Neural cell (in vitro differentiated cells): ENCODE data around the gene GNB2. TPM values are rescaled to one million over a fixed set of nuclear protein-coding genes. Genes with fewer than 3 reads are reported as not detected.

Experiments used
- H2AFZ ChIP-seq: fragments of 200-600, 300-800 bp; sonication (generic), shearing (Covaris generic); 2 replicates; pipeline ENCODE4 v1.6.0; 2014; ENCODE audit warnings: low read depth, mild to moderate bottlenecking, antibody characterized with exemption, low read length, moderate library complexity
- H3F3A ChIP-seq: fragments of 200-600 bp; shearing (Covaris generic); 2 replicates; pipeline ENCODE4 v1.6.1; 2016; ENCODE audit warnings: mild to moderate bottlenecking, moderate library complexity, mixed read lengths, antibody characterized with exemption, low read length; ENCODE audit not compliant: insufficient read depth, poor library complexity, severe bottlenecking
- H3K27ac ChIP-seq: fragments of 200-600, 300-800 bp; sonication (generic), shearing (Covaris generic); 2 replicates; pipeline ENCODE4 v1.5.1; 2014; ENCODE audit warnings: mild to moderate bottlenecking, low read length, moderate library complexity
- H3K27me3 ChIP-seq: fragments of 300-800, 200-600 bp; sonication (generic), shearing (Covaris generic); 2 replicates; pipeline ENCODE4 v1.6.0; 2014; ENCODE audit warnings: mild to moderate bottlenecking, low read depth, low read length, moderate library complexity; ENCODE audit not compliant: insufficient read depth
- H3K36me3 ChIP-seq: fragments of 300-800, 200-600 bp; sonication (generic), shearing (Covaris generic); 2 replicates; pipeline ENCODE4 v1.5.1; 2014; ENCODE audit warnings: mild to moderate bottlenecking, antibody characterized with exemption, low read length, moderate library complexity; ENCODE audit not compliant: insufficient read depth
- H3K4me2 ChIP-seq: fragments of 300-800, 200-600 bp; sonication (generic), shearing (Covaris generic); 2 replicates; pipeline ENCODE4 v1.6.0; 2014; ENCODE audit warnings: mild to moderate bottlenecking, low read length
- H3K4me3 ChIP-seq: fragments of 300-800, 200-600 bp; sonication (generic), shearing (Covaris generic); 2 replicates; pipeline ENCODE4 v1.5.1; 2014; ENCODE audit warnings: mild to moderate bottlenecking, low read length, moderate library complexity
- H3K79me2 ChIP-seq: fragments of 200-600 bp; shearing (Covaris generic); replicated peaks from 2 replicates; pipeline ENCODE4 v1.6.0; 2014; ENCODE audit warnings: mild to moderate bottlenecking, low read length, moderate library complexity; ENCODE audit not compliant: insufficient read depth
- H3K9ac ChIP-seq: fragments of 300-800, 200-600 bp; sonication (generic), shearing (Covaris generic); 2 replicates; pipeline ENCODE4 v1.6.1; 2016; ENCODE audit warnings: mild to moderate bottlenecking, low read length, mixed read lengths
- H3K9me2 ChIP-seq: fragments of 200-600 bp; shearing (Covaris generic); 2 replicates; pipeline ENCODE4 v1.6.1; 2016; ENCODE audit warnings: mild to moderate bottlenecking, low read length, mixed read lengths; ENCODE audit not compliant: insufficient read depth
- H3K9me3 ChIP-seq: fragments of 200-600, 300-800 bp; sonication (generic), shearing (Covaris generic); 2 replicates; pipeline ENCODE4 v1.6.1; 2016; ENCODE audit warnings: mild to moderate bottlenecking, mixed run types, low read length, moderate library complexity, mixed read lengths
- H4K20me1 ChIP-seq: fragments of 200-600 bp; shearing (Covaris generic); 2 replicates; pipeline ENCODE4 v1.6.1; 2016; ENCODE audit warnings: mild to moderate bottlenecking, mixed run types; ENCODE audit not compliant: insufficient read depth
- CTCF ChIP-seq: fragments of 450-650 bp; IDR thresholded peaks from 2 replicates; pipeline ENCODE4 v1.5.1; 2014; ENCODE audit warnings: antibody characterized with exemption, mild to moderate bottlenecking, moderate library complexity; ENCODE audit not compliant: poor library complexity, severe bottlenecking
- EP300 ChIP-seq: fragments of 450-650 bp; conservative IDR thresholded peaks from 2 replicates; pipeline ENCODE4 v1.6.1; 2014; ENCODE audit warnings: antibody characterized with exemption, mild to moderate bottlenecking, moderate library complexity; ENCODE audit not compliant: poor library complexity, severe bottlenecking
- EZH2 ChIP-seq: fragments of 200-600, 300-800 bp; shearing (Covaris generic), sonication (generic); IDR thresholded peaks from 2 replicates; pipeline ENCODE4 v1.6.1; 2014; ENCODE audit warnings: antibody characterized with exemption, low read length, borderline replicate concordance, mild to moderate bottlenecking; ENCODE audit not compliant: insufficient read depth, poor library complexity, severe bottlenecking
- MXI1 ChIP-seq: fragments of 450-650 bp; conservative IDR thresholded peaks from 2 replicates; pipeline ENCODE4 v1.6.1; 2014; ENCODE audit warnings: antibody characterized with exemption, mild to moderate bottlenecking; ENCODE audit not compliant: poor library complexity, severe bottlenecking
- POLR2AphosphoS5 ChIP-seq: IDR thresholded peaks from 2 replicates; pipeline ENCODE4 v1.6.1; 2012
- RAD21 ChIP-seq: fragments of 450-650 bp; conservative IDR thresholded peaks from 2 replicates; pipeline ENCODE4 v1.6.1; 2014; ENCODE audit warnings: antibody characterized with exemption, mild to moderate bottlenecking, moderate library complexity
- REST ChIP-seq: IDR thresholded peaks from 2 replicates; pipeline ENCODE4 v1.6.1; 2012; ENCODE audit warnings: borderline replicate concordance
- SMC3 ChIP-seq: fragments of 450-650 bp; conservative IDR thresholded peaks from 2 replicates; pipeline ENCODE4 v1.6.1; 2014; ENCODE audit warnings: antibody characterized with exemption, mild to moderate bottlenecking, moderate library complexity; ENCODE audit not compliant: poor library complexity
- TAF1 ChIP-seq: IDR thresholded peaks from 2 replicates; pipeline ENCODE4 v1.6.1; 2012; ENCODE audit warnings: low read depth
- polyA plus RNA-seq: library from polyadenylated mRNA; depleted of rRNA; stranded (reverse); fragments of >200 nt; gene quantifications from 2 replicates; pipeline ENCODE4 v1.2.3, GENCODE V29; 2014

The GNB2 gene
- polyA plus RNA-seq, 1 donor from 2014 or later = 279 TPM

GRCh38 chr7:100641860-100642533 is 31.5 kb upstream of the GNB2 start:
- TF ChIP-seq EP300 = no peak
- no peak for TF ChIP-seq POLR2AphosphoS5
- Histone ChIP-seq H3K36me3 (no peaks in the 10 kb centered on the region), H3F3A (no peaks in the 10 kb centered on the region), H3K27ac (no peak overlapping the region), H3K9me3 (no peaks in the 10 kb centered on the region), H3K4me2 (no peak overlapping the region), H3K9ac (no peak overlapping the region), H3K27me3 (no peaks in the 10 kb centered on the region), H3K79me2 (no peaks in the 10 kb centered on the region), H2AFZ (no peak overlapping the region), H4K20me1 (no peaks in the 10 kb centered on the region), H3K4me3 (no peak overlapping the region), H3K9me2 (no peaks in the 10 kb centered on the region)

GRCh38 chr7:100642534-100642907 is 31.0 kb upstream of the GNB2 start:
- Histone ChIP-seq H3F3A (no peaks in the 10 kb centered on the region), H3K36me3 (no peaks in the 10 kb centered on the region), H3K9me2 (no peaks in the 10 kb centered on the region), H3K79me2 (no peaks in the 10 kb centered on the region), H3K27me3 (no peaks in the 10 kb centered on the region), H4K20me1 (no peaks in the 10 kb centered on the region), H3K27ac (no peak overlapping the region), H3K4me3 (no peak overlapping the region), H3K9ac (no peak overlapping the region), H2AFZ (no peak overlapping the region), H3K4me2 (no peak overlapping the region), H3K9me3 (no peaks in the 10 kb centered on the region)
- no peak for TF ChIP-seq SMC3
- no peak for TF ChIP-seq POLR2AphosphoS5

DNA sequence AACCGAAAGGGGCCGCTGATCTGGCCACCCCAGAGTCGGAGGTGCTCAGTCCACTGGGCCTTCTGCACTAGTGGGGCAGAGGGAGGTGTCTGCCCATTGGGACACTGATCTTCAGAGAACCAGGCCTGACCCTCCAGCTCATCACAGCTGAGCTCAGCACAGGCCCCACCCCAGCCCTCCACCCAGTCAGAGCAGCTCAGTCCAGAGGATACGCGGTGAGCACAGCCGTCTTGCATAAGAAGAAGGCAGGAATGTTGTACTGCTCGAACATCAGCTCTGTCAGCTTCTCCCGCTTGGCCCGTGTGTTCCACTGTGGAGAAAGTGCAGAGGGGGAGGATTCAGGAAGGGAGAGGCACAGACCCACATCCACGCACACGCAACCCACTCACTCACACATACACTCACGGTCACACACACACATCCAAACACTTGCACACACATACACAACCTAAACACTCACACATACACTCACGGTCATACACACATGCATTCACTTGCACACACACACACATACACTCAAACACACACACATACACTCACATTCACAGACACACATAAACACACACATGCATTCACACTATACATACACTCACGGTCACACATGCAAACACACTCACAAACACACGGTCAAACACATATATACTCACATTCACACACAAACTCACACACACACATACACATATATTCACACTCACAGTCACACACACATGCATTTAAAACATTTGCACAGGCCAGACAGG is 23.5 kb upstream of the GNB2 start:
- no peaks in the 10 kb centered on the region for H4K20me1 ChIP-seq
- no peak overlapping the region for H3K9ac ChIP-seq
- no peak overlapping the region for H3K4me2 ChIP-seq
- no peaks in the 10 kb centered on the region for H3K9me2 ChIP-seq
- TF ChIP-seq REST (no peak), TAF1 (no peak), CTCF (no peak), RAD21 (no peak), EP300 (no peak), SMC3 (no peak), MXI1 (no peak), EZH2 (no peak), POLR2AphosphoS5 (no peak)
- no peaks in the 10 kb centered on the region for H3F3A ChIP-seq
- no peak overlapping the region for H3K4me3 ChIP-seq
- no peaks in the 10 kb centered on the region for H3K27me3 ChIP-seq
- H3K36me3 ChIP-seq = peaks cover 8% of the 10 kb centered on the region
- no peak overlapping the region for H3K27ac ChIP-seq
- no peak overlapping the region for H2AFZ ChIP-seq
- H3K79me2 ChIP-seq = no peaks in the 10 kb centered on the region
- H3K9me3 ChIP-seq = no peaks in the 10 kb centered on the region
